DND-41 (cell line): ENCODE data around the gene DDX52.

ENCODE experiments used
- ATAC-seq: fragments of 200-7000 bp; cut with Tn5 transposase; 3 replicates; pipeline ENCODE4 v1.9.1; 2021; ENCODE audit warnings: low read depth; ENCODE audit not compliant: insufficient read depth
- DNase-seq: peaks from one replicate; pipeline ENCODE4 v3.0.0-alpha.2; 2020
- H2AFZ ChIP-seq: 2 replicates; pipeline ENCODE4 v1.6.0; 2012; ENCODE audit warnings: low read depth, low read length
- H3K27ac ChIP-seq: 2 replicates; pipeline ENCODE4 v1.5.1; 2012; ENCODE audit warnings: low read length, inconsistent platforms
- H3K27me3 ChIP-seq: fragments of 200-600 bp; sonication (generic); 2 replicates; pipeline ENCODE4 v1.6.0; 2012; ENCODE audit warnings: low read length, mild to moderate bottlenecking, inconsistent platforms; ENCODE audit not compliant: insufficient read depth, poor library complexity
- H3K36me3 ChIP-seq: 2 replicates; pipeline ENCODE4 v1.5.1; 2012; ENCODE audit warnings: low read length, inconsistent platforms; ENCODE audit not compliant: insufficient read depth
- H3K4me1 ChIP-seq: 2 replicates; pipeline ENCODE4 v1.5.1; 2012; ENCODE audit warnings: mild to moderate bottlenecking, low read length; ENCODE audit not compliant: insufficient read depth
- H3K4me2 ChIP-seq: 2 replicates; pipeline ENCODE4 v1.6.0; 2012; ENCODE audit warnings: mild to moderate bottlenecking, moderate library complexity, low read length, inconsistent platforms; ENCODE audit not compliant: insufficient read depth
- H3K4me3 ChIP-seq, 2 experiments: fragments of 200-600 bp in 1 of 2; shearing (Covaris generic) in 1 of 2; 2 replicates each; pipeline ENCODE4 v1.5.1; 2012 to 2016; ENCODE audit warnings: inconsistent platforms in 2 of 2, low read length in 2 of 2, mild to moderate bottlenecking in 2 of 2, low read depth in 1 of 2, moderate library complexity in 1 of 2
- H3K79me2 ChIP-seq: 2 replicates; pipeline ENCODE4 v1.6.0; 2012; ENCODE audit warnings: low read length, inconsistent platforms; ENCODE audit not compliant: insufficient read depth
- H3K9ac ChIP-seq: 2 replicates; pipeline ENCODE4 v1.6.0; 2012; ENCODE audit warnings: low read depth, mild to moderate bottlenecking, inconsistent platforms, low read length, moderate library complexity
- H3K9me3 ChIP-seq: 2 replicates; pipeline ENCODE4 v1.5.1; 2012; ENCODE audit warnings: low read length, moderate library complexity, mild to moderate bottlenecking, inconsistent platforms; ENCODE audit not compliant: insufficient read depth, severe bottlenecking
- H4K20me1 ChIP-seq: 2 replicates; pipeline ENCODE4 v1.6.0; 2012; ENCODE audit warnings: low read length; ENCODE audit not compliant: insufficient read depth
- EZH2 ChIP-seq: IDR thresholded peaks from 3 replicates; pipeline ENCODE4 v1.6.1; 2012; ENCODE audit warnings: borderline replicate concordance, low read depth, mild to moderate bottlenecking, moderate library complexity, low read length, inconsistent platforms; ENCODE audit not compliant: severe bottlenecking
- TF ChIP-seq, protein P1 (sequence below): IDR thresholded peaks from 2 replicates; pipeline ENCODE4 v1.5.1; 2012; ENCODE audit warnings: borderline replicate concordance, low read length, moderate library complexity, mild to moderate bottlenecking; ENCODE audit not compliant: poor library complexity, severe bottlenecking; ENCODE audit errors: extremely low read depth

DDX52 gene

DNA sequence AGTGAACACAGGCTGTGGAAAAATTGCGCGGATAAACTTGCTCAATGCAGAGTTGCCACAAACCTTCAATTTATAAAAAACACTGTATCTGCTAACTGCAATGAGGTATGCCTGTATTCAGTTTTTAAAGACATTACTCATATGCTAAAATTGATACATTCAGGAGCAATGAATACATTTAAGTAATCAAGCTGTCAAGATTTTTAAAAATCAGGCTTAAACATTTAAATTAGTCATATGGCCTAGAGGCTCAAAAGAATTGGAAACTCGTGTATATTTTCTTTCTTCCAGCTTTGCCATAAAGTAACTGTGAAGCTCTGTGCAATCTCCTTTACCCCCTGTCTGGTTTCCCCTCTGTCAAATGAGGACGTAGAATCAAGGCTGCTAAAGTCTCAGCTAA, 38.2 kb downstream of the DDX52 start:
- peaks cover 20% of the 10 kb centered on the region for H3K36me3 ChIP-seq
- TF ChIP-seq EZH2, result no peak
- TF ChIP-seq, protein P1, sequence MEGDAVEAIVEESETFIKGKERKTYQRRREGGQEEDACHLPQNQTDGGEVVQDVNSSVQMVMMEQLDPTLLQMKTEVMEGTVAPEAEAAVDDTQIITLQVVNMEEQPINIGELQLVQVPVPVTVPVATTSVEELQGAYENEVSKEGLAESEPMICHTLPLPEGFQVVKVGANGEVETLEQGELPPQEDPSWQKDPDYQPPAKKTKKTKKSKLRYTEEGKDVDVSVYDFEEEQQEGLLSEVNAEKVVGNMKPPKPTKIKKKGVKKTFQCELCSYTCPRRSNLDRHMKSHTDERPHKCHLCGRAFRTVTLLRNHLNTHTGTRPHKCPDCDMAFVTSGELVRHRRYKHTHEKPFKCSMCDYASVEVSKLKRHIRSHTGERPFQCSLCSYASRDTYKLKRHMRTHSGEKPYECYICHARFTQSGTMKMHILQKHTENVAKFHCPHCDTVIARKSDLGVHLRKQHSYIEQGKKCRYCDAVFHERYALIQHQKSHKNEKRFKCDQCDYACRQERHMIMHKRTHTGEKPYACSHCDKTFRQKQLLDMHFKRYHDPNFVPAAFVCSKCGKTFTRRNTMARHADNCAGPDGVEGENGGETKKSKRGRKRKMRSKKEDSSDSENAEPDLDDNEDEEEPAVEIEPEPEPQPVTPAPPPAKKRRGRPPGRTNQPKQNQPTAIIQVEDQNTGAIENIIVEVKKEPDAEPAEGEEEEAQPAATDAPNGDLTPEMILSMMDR, result no peak
- H2AFZ ChIP-seq, result no peak overlapping the region
- no peak overlapping the region for H3K4me3 ChIP-seq
- DNase-seq (no peak), ATAC-seq (no peak)
- peaks cover 45% of the 10 kb centered on the region for H3K4me1 ChIP-seq
- H3K27ac ChIP-seq, result peak overlapping the region; percentile 84; the same call in 1 of the 2 replicates
- H4K20me1 ChIP-seq, result peaks cover 17% of the 10 kb centered on the region; the same call in 1 of the 2 replicates
- peaks cover 81% of the 10 kb centered on the region for H3K79me2 ChIP-seq
- peak overlapping the region; percentile 85; the same call in 1 of the 2 replicates for H3K4me2 ChIP-seq
- no peak overlapping the region for H3K9ac ChIP-seq
- no peaks in the 10 kb centered on the region for H3K9me3 ChIP-seq
- H3K27me3 ChIP-seq, result no peaks in the 10 kb centered on the region

DNA sequence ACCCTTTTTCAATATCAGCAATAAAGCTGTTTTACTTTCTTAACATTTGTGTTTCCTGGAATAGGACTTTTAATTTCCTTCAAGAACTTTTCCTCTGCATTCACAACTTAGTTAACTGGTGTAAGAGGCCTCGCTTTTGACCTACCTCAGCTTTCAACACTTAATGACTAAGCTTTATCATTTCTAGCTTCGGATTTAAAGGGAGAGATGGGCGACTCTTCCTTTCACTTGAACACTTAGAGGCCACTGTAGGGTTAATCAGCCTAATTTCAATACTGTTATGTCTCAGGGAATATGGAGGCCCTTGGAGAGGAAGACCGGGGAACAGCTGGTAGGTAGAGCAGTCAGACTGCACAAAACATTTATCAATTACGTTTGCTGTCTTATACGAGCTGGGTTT, 38.7 kb downstream of the DDX52 start:
- peaks cover 85% of the 10 kb centered on the region for H3K79me2 ChIP-seq
- no peaks in the 10 kb centered on the region for H3K9me3 ChIP-seq
- no peak overlapping the region for H3K4me3 ChIP-seq
- H3K27me3 ChIP-seq, result no peaks in the 10 kb centered on the region
- no peak overlapping the region for H3K9ac ChIP-seq
- peaks cover 39% of the 10 kb centered on the region for H3K4me1 ChIP-seq
- H3K27ac ChIP-seq, result no peak overlapping the region
- no peak for TF ChIP-seq EZH2
- TF ChIP-seq, protein P1, result no peak
- ATAC-seq (no peak), DNase-seq (no peak)
- no peak overlapping the region for H2AFZ ChIP-seq
- H4K20me1 ChIP-seq, result peaks cover 17% of the 10 kb centered on the region; the same call in 1 of the 2 replicates
- peaks cover 25% of the 10 kb centered on the region for H3K36me3 ChIP-seq
- H3K4me2 ChIP-seq, result 0 out of 2 replicates have a peak overlapping the region, but pooled peaks have one; percentile 5

DNA sequence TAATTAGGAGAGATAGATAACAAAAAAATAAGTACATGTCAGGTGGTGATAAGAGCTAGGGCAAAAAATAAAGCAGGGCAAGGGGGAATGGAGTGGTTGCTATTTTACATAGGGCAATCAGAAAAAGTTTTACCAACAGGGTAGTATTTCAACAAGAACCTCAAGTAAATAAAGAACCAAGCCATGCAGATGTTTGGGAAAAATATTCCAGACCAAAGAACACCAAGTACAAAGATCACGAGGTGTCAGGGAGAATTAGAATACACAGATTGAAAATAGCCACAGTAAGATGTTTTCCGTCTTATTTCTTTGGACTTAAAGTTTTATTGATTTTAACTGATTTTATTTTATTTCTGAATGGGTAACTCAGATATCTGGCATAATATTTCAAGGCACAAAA, 45.1 kb downstream of the DDX52 start:
- no peak overlapping the region for H3K4me3 ChIP-seq
- H3K27me3 ChIP-seq, result no peaks in the 10 kb centered on the region
- no peak for ATAC-seq
- peaks cover 9% of the 10 kb centered on the region; the same call in 1 of the 2 replicates for H4K20me1 ChIP-seq
- peaks cover 67% of the 10 kb centered on the region for H3K36me3 ChIP-seq
- no peak for DNase-seq
- TF ChIP-seq, protein P1, result no peak
- no peak for TF ChIP-seq EZH2
- H3K9ac ChIP-seq, result no peak overlapping the region
- H3K4me2 ChIP-seq, result no peak overlapping the region
- H3K4me1 ChIP-seq, result no peaks in the 10 kb centered on the region
- H3K27ac ChIP-seq, result no peak overlapping the region
- no peaks in the 10 kb centered on the region for H3K9me3 ChIP-seq
- peaks cover 45% of the 10 kb centered on the region for H3K79me2 ChIP-seq
- H2AFZ ChIP-seq, result no peak overlapping the region

DNA sequence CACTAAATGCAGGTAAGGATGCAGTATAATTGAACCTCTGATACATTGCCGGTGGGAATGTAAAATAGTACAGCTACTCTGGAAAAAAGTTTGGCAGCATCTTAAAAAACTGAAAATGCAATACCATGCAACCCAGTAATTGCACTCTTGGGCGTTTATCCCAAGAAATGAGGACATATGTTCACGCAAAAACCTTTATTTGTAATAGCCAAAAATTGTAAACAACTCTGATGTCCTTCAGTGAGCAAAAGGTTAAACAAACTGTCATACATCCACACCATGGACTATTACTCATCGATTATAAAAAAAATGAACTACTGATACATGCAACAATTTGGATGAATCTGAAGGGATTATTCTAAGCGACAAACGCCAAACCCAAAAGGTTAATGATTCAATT, 51.0 kb downstream of the DDX52 start:
- TF ChIP-seq, protein P1, result no peak
- no peak for TF ChIP-seq EZH2
- Histone ChIP-seq H3K9ac (no peak overlapping the region), H3K4me1 (no peaks in the 10 kb centered on the region), H4K20me1 (peaks cover 6% of the 10 kb centered on the region; the same call in 1 of the 2 replicates), H3K27me3 (no peaks in the 10 kb centered on the region), H3K27ac (no peak overlapping the region), H3K4me3 (no peak overlapping the region), H3K9me3 (no peaks in the 10 kb centered on the region), H2AFZ (no peak overlapping the region), H3K79me2 (peaks cover 57% of the 10 kb centered on the region), H3K4me2 (no peak overlapping the region), H3K36me3 (peaks cover 70% of the 10 kb centered on the region)
- no peak for ATAC-seq
- no peak for DNase-seq
